ENCODE data around the gene SORCS2. TPM values are rescaled to one million over a fixed set of nuclear protein-coding genes. Genes with fewer than 3 reads are reported as not detected.

SORCS2 gene
- total RNA-seq, 1 donor from 2014 or later, result under 0.01 TPM

DNA sequence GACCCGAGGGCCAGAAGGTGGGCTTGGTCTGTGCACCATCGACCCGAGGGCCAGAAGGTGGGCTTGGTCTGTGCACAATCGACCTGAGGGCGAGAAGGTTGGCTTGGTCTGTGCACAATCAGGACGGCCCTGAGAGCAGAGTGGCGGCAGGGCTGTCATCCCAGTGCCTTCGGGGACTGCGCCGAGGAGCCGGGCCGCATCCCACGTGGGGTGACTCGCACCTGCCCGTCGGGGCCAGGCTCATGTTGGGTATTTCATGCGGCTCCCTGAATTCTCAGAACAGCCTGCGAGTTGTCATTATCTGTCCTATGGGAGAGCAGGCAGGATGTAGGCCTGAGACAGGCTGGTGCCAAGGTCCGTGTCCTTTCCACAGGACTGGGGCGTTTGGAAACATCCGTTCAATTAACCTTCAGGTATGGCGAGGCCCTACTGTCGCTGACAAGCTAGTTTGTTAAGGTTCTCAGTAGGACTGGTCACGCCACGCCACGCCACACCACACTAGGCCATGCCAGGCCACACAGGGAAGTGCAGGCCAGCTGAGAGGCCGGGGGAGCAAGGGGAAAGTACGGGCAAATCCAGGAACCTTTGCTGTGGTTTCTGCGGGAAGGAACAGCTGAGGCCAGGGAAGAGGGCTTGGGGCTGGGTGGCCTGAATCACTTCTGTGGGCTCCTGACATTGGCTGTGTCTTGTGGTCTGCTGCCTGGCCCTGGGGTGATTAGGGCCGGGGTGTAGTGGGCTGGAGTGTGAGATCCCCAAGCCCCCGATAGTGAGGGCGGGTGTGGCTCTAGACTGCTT is 564.4 kb downstream of the SORCS2 start:
- DNase-seq (ENCODE audit: low read depth in 2 of 2), result no peak

GRCh38 chr4:7757501-7758471 is 565.4 kb downstream of the SORCS2 start:
- DNase-seq (ENCODE audit: low read depth in 2 of 2), result peak; percentile 18 to 41

GRCh38 chr4:7758476-7758875 is 566.1 kb downstream of the SORCS2 start:
- DNase-seq (ENCODE audit: low read depth in 2 of 2), result no peak

- DNase-seq (ENCODE audit: low read depth in 2 of 2), result no peak
Observed at GRCh38 chr4:7759216-7759615, 566.9 kb downstream of the SORCS2 start.

GRCh38 chr4:7759635-7760034 is 567.3 kb downstream of the SORCS2 start:
- DNase-seq (ENCODE audit: low read depth in 2 of 2), result no peak

- DNase-seq (ENCODE audit: low read depth in 2 of 2), result no peak
Observed at GRCh38 chr4:7760228-7760627, 567.9 kb downstream of the SORCS2 start.

- DNase-seq (ENCODE audit: low read depth in 2 of 2), result no peak
Observed at GRCh38 chr4:7760706-7761105, 568.4 kb downstream of the SORCS2 start.

GRCh38 chr4:7761312-7761711 is 569.0 kb downstream of the SORCS2 start:
- no peak for DNase-seq (ENCODE audit: low read depth in 2 of 2)

DNA sequence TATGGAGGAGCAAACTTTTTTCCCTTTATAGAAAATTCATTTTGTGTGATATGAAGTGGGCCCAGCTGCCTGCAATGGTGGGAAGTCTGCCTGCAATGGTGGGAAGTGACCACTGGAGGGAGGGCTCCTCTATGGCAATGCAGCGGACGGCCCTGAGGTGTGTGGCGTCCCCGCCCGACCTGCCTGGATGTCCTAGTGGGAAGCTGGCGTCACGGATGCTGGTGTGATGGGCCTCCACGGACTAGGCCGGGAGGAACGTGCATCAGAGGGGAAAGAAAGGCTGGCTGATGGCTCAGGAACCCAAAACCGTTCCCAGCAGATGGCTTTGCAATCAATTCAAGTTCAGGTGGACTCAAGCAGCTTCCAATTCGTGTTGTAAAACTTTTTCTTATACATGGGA is 569.4 kb downstream of the SORCS2 start:
- peak; percentile 68 to 90 for DNase-seq (ENCODE audit: low read depth in 2 of 2)

DNA sequence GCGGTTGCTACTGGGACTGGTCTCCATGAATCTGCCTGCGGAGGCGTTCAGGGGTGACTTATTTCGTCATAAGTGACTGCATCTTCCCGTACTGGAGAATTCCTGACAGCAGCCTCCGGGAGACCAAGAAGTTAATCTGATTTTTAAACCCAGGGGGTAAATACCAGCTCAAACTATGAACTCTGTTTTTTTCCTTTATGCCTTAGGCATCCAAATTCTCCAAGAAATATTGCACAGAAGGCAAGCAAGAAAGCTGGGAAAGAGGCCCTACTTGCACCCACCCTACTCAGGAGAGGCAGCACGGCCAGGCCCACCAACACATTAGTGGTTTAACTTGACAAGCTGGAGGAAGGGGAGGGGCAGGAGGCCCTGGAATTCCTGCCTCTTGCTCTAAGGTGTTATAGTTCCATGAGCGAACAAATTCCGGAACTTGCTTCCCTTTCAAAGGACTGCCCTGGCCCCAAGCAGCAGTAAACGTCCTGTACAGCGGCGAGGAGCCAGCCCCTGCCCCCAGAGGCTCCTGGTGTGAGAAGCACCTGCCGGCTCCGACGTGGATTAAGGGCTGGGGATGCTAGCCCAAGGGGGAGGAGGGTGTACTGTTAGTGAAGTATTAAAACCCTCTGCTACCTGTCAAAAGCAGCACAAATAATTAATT is 570.2 kb downstream of the SORCS2 start:
- DNase-seq (ENCODE audit: low read depth in 2 of 2), result no peak

GRCh38 chr4:7763106-7763505 is 570.8 kb downstream of the SORCS2 start:
- DNase-seq (ENCODE audit: low read depth in 2 of 2), result no peak

DNA sequence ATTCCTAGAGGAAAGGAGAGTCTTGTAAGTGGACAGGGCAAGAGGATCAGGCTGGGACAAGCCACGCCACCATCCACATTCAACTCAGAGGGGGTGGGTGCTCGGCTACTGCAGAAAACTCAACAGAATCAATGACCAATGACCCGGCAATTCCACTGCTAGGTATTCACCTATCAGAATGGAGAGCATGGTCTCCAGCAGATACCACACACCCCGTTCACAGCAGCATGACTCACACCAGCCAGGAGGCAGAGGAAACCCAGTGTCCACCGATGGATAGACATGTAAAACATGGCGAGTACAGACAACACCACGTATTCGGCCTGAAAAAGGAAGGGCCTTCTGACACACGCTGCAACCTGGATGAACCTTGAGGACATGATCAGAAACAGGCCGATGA is 571.5 kb downstream of the SORCS2 start:
- DNase-seq (ENCODE audit: low read depth in 2 of 2), result peak; percentile 41 to 72

DNA sequence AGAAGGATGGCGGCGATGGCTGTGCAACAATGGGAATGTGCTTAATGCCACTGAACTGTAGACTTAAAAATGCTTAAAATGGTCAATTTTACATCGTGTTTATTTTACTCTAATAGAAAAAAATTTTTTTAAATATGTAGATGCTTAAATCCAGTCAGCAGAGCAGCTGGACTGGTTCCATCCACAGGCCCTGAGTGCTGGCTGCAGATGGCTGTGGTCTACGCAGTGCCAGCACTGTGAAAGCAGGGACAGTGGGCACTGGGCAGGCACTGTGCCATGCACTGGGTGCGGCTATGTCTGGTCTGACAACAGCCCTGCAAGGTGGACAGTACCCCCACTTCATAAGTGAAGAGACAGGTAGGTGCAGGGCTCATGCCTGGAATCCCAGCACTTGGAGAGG is 572.1 kb downstream of the SORCS2 start:
- no peak for DNase-seq (ENCODE audit: low read depth in 2 of 2)

DNA sequence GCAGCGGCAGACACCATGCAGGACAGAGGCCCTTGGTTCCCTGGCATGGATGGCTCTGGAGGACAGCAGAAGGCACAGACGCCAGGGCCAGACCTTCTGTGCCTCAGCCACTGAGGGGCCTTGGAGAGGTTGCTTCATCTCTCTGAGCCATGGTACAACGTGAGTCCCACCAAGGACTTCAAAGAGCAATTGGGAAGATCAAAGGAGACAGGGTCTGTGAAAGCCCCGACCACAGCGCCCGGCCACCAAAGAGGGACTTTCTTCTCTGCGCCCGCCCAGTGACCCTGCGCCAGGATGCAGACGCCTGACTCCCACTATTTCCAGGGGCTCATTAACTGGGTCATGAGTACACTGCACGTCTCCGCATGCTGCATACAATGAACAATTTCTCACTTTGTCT is 573.3 kb downstream of the SORCS2 start:
- DNase-seq (ENCODE audit: low read depth in 2 of 2), result no peak

GRCh38 chr4:7766086-7766485 is 573.7 kb downstream of the SORCS2 start:
- DNase-seq (ENCODE audit: low read depth in 2 of 2), result no peak

DNA sequence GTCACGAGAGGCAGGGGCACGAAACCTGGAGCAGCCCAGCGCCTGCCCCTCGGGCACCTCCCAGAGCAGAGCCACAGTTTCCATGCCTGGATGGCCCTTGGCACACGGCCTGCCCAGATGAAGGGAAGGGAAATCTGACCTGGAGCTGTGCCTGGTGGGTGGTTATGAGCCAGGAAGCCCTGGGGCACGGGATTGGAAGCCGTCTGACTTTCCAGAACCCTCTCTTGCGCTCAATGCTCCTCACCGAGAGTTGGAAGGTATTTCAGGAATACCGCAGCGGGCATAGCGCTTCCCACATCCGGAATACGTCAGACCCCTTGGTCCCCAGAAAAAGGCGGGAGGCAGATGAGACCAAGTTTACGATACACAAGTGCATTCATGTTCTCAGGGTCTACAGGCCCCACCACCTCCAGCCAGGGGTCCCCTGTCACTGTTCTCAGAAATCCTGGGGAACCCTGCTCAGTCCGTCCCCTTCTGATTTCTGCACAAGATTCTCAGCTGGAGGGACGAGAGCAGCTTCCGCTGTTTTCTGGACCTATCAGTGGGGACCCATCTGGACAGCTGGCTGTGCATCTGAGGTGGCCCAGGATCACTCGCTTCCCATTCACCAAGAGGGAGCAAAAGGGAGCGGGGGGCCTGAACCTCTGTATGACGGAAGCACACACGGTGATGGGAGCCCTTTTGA is 574.5 kb downstream of the SORCS2 start:
- peak in 1 of 2 donors; percentile 77 for DNase-seq (ENCODE audit: low read depth in 2 of 2)

- no peak for DNase-seq (ENCODE audit: low read depth in 2 of 2)
Observed at GRCh38 chr4:7767526-7767925, 575.2 kb downstream of the SORCS2 start.

DNA sequence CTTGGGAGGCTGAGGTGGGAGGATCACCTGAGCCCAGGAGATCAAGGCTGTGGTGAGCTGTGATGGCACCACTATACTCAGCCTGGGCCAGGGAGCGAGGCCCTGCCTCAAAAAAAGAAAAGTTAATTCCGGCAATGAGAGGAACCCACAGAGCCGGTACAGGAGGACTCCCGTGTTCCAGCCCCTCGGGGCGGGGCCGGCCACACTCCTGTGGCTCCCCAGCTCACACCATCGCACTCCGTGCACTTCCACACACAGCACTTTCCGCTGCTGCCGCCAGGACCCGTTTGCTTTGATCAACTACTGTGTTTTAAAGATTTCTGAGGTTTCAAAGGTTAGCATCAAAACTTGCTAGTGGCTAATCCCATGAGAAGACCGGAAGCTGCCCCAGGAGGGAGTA is 575.6 kb downstream of the SORCS2 start:
- DNase-seq (ENCODE audit: low read depth in 2 of 2), result no peak

- no peak for DNase-seq (ENCODE audit: low read depth in 2 of 2)
Observed at GRCh38 chr4:7768736-7769135, 576.4 kb downstream of the SORCS2 start.

DNA sequence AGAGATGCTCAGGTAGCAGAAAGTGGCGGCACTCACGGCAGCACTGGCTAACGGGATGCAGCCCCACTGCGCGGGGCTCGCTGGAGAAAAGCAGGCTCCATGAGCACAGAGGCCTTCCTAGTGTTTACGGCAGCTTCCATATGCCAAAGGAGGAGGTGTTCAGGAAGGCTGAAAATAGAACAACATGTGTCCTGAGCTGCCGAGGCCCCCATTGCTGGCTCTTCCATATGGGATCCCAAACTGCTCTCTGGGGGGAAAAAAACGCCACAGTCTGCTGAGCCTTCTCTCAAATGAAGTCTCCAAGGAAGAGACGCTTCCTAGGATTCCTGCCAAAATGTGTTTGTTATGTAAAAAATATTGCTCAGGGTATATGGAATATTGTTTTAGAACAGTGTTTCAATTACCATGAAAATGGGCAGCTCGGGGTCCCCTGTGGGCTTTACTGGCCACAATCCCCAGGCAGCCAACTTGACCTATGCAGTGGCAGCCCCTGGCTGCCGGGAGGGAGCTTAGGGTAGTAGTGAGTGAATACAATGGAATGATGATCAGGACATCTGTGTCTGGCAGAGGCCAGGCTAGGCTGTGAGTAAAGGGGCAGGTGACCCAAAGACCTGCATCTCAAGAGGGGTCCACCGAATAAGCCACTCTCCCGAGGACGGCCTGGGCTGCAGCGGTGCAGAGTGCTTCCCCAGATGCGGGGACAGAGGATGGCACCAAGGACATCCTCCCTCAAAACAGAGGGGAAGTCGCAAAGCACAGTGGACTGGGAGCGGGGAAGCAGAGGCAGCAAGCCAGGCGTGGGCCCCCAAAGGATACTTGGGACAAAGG is 577.3 kb downstream of the SORCS2 start:
- no peak for DNase-seq (ENCODE audit: low read depth in 2 of 2)
